NK-92 (cell line): ENCODE data around the gene TRIM72.
"Not testable (repeated sequence)": the region's sequence is repeated elsewhere in the genome, so short reads cannot be mapped to it uniquely, and the experiment has no call there.

Experiments
- DNase-seq: peaks from one replicate; lab custom pipeline; 2025; ENCODE audit not compliant: unreplicated experiment; lab: John Stamatoyannopoulos, UW

The TRIM72 gene

GRCh38 chr16:31251435-31251834, 37.5 kb downstream of the TRIM72 start:
- DNase-seq, result no peak

GRCh38 chr16:31253642-31254045, 39.7 kb downstream of the TRIM72 start:
- no peak for DNase-seq

GRCh38 chr16:31256466-31256865, 42.5 kb downstream of the TRIM72 start:
- no peak for DNase-seq

- DNase-seq, result no peak
Measured at GRCh38 chr16:31258366-31258765, 44.4 kb downstream of the TRIM72 start.

GRCh38 chr16:31260136-31260931, 46.4 kb downstream of the TRIM72 start:
- DNase-seq, result no peak

GRCh38 chr16:31262084-31262483, 48.2 kb downstream of the TRIM72 start:
- DNase-seq, result no peak

- no peak for DNase-seq
Measured at GRCh38 chr16:31265329-31266245, 51.7 kb downstream of the TRIM72 start.

- no peak for DNase-seq
Measured at GRCh38 chr16:31267332-31268032, 53.6 kb downstream of the TRIM72 start.

GRCh38 chr16:31268033-31268365, 54.1 kb downstream of the TRIM72 start:
- DNase-seq, result no peak

GRCh38 chr16:31268891-31269290, 55.0 kb downstream of the TRIM72 start:
- DNase-seq, result no peak

- no peak for DNase-seq
Measured at GRCh38 chr16:31269541-31269940, 55.6 kb downstream of the TRIM72 start.

- not testable (repeated sequence) for DNase-seq
Measured at GRCh38 chr16:31269973-31270372, 56.1 kb downstream of the TRIM72 start.

GRCh38 chr16:31270795-31271194, 56.9 kb downstream of the TRIM72 start:
- DNase-seq, result no peak

GRCh38 chr16:31271621-31272190, 57.8 kb downstream of the TRIM72 start:
- no peak for DNase-seq

GRCh38 chr16:31273187-31273586, 59.3 kb downstream of the TRIM72 start:
- no peak for DNase-seq

- DNase-seq, result no peak
Measured at GRCh38 chr16:31273676-31274075, 59.8 kb downstream of the TRIM72 start.

- DNase-seq, result no peak
Measured at GRCh38 chr16:31274831-31275816, 61.2 kb downstream of the TRIM72 start.

- DNase-seq, result no peak
Measured at GRCh38 chr16:31276600-31276999, 62.7 kb downstream of the TRIM72 start.

GRCh38 chr16:31277659-31278260, 63.8 kb downstream of the TRIM72 start:
- DNase-seq, result no peak

GRCh38 chr16:31278853-31279252, 64.9 kb downstream of the TRIM72 start:
- DNase-seq, result not testable (repeated sequence)
